NB4 (cell line): Measurements from ENCODE around the gene RPS15A.

Experiments
- POLR2A ChIP-seq: IDR thresholded peaks from 2 replicates; pipeline ENCODE4 v1.6.1; 2011; ENCODE audit warnings: mild to moderate bottlenecking; ENCODE audit not compliant: insufficient read length; ENCODE audit errors: extremely low read depth
- TF ChIP-seq, protein P1 (sequence below): IDR thresholded peaks from one replicate; pipeline ENCODE4 v1.5.1; 2012; ENCODE audit warnings: low read depth, low read length

DNA sequence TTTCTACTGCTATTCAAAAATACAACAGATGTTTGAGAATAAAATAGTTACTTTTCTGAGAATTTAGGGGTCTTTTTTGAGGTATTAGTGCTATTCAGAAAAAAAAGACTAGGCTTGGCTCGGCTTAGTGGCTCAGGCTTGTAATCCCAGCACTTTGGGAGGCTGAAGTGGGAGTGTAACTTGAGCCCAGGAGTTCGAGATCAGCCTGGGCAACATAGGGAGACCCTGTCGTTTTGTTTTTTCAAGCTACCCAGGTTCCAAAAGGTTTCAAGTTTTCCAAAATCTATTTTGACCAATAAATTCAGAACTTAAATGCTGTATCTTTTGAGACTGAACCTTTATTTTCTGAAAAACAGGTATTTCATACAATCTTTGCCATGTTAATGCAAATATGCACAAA, 14.4 kb upstream of the RPS15A start:
- TF ChIP-seq, protein P1, sequence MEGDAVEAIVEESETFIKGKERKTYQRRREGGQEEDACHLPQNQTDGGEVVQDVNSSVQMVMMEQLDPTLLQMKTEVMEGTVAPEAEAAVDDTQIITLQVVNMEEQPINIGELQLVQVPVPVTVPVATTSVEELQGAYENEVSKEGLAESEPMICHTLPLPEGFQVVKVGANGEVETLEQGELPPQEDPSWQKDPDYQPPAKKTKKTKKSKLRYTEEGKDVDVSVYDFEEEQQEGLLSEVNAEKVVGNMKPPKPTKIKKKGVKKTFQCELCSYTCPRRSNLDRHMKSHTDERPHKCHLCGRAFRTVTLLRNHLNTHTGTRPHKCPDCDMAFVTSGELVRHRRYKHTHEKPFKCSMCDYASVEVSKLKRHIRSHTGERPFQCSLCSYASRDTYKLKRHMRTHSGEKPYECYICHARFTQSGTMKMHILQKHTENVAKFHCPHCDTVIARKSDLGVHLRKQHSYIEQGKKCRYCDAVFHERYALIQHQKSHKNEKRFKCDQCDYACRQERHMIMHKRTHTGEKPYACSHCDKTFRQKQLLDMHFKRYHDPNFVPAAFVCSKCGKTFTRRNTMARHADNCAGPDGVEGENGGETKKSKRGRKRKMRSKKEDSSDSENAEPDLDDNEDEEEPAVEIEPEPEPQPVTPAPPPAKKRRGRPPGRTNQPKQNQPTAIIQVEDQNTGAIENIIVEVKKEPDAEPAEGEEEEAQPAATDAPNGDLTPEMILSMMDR = no peak
- TF ChIP-seq POLR2A = no peak
